Mesenchymal stem cell (in vitro differentiated cells and primary cell): ENCODE results near the gene COL4A1.

Experiments
- DNase-seq: peaks from one replicate; pipeline ENCODE4 v3.0.0-alpha.2; 2013
- H2AFZ ChIP-seq: one replicate; pipeline ENCODE4 v1.6.1; 2013; ENCODE audit warnings: low read depth, mild to moderate bottlenecking, control low read depth, inconsistent platforms, low read length, moderate library complexity
- H2AK5ac ChIP-seq: 2 replicates; pipeline ENCODE4 v1.6.1; 2013; ENCODE audit warnings: low read length, moderate library complexity, mild to moderate bottlenecking, inconsistent platforms; ENCODE audit not compliant: severe bottlenecking
- H2BK120ac ChIP-seq: one replicate; pipeline ENCODE4 v1.6.1; 2013; ENCODE audit warnings: low read depth, mild to moderate bottlenecking, inconsistent platforms, low read length, moderate library complexity
- H2BK12ac ChIP-seq, 2 experiments: one replicate each; pipeline ENCODE4 v1.6.1; 2013; ENCODE audit warnings: inconsistent platforms in 2 of 2, low read length in 2 of 2, mild to moderate bottlenecking in 2 of 2, moderate library complexity in 2 of 2, control low read depth in 1 of 2
- H2BK15ac ChIP-seq: one replicate; pipeline ENCODE4 v1.6.1; 2013; ENCODE audit warnings: mild to moderate bottlenecking, low read depth, inconsistent platforms; ENCODE audit not compliant: poor library complexity, severe bottlenecking
- H2BK5ac ChIP-seq: 2 replicates; pipeline ENCODE4 v1.6.1; 2013; ENCODE audit warnings: low read depth, mild to moderate bottlenecking, low read length, control low read depth, inconsistent platforms; ENCODE audit not compliant: poor library complexity, severe bottlenecking
- H3K14ac ChIP-seq, 2 experiments: one replicate each; pipeline ENCODE4 v1.6.1; 2013; ENCODE audit warnings: inconsistent platforms in 2 of 2, low read length in 2 of 2, control low read depth in 1 of 2, mild to moderate bottlenecking in 1 of 2, moderate library complexity in 1 of 2
- H3K18ac ChIP-seq, 2 experiments: one replicate each; pipeline ENCODE4 v1.6.1; 2013; ENCODE audit warnings: inconsistent platforms in 2 of 2, low read length in 2 of 2, control low read depth in 1 of 2, low read depth in 1 of 2, mild to moderate bottlenecking in 1 of 2
- H3K23ac ChIP-seq, 2 experiments: one replicate each; pipeline ENCODE4 v1.6.1; 2013; ENCODE audit warnings: inconsistent platforms in 2 of 2, low read length in 2 of 2, mild to moderate bottlenecking in 2 of 2, moderate library complexity in 2 of 2, control low read depth in 1 of 2
- H3K27ac ChIP-seq: 2 replicates; pipeline ENCODE4 v1.5.1; 2013; ENCODE audit warnings: mild to moderate bottlenecking, moderate library complexity, low read length, control low read depth, inconsistent platforms; ENCODE audit not compliant: poor library complexity, severe bottlenecking
- H3K27me3 ChIP-seq, 2 experiments: 2 replicates each; pipeline versions ENCODE4 v1.6.1 to v1.7.0; 2013; ENCODE audit warnings: low read length in 2 of 2, mild to moderate bottlenecking in 2 of 2, moderate library complexity in 2 of 2, control low read depth in 1 of 2, inconsistent platforms in 1 of 2; ENCODE audit not compliant: control insufficient read depth in 1 of 2, insufficient read depth in 1 of 2
- H3K36me3 ChIP-seq, 2 experiments: 2 replicates each; pipeline versions ENCODE4 v1.6.1 to v1.7.0; 2013; ENCODE audit warnings: low read length in 2 of 2, control low read depth in 1 of 2, inconsistent platforms in 1 of 2, low read depth in 1 of 2, mild to moderate bottlenecking in 1 of 2; ENCODE audit not compliant: insufficient read depth in 2 of 2, control insufficient read depth in 1 of 2
- H3K4ac ChIP-seq, 2 experiments: one replicate each; pipeline ENCODE4 v1.6.1; 2013; ENCODE audit warnings: inconsistent platforms in 2 of 2, low read length in 2 of 2, mild to moderate bottlenecking in 2 of 2, moderate library complexity in 2 of 2, control low read depth in 1 of 2, low read depth in 1 of 2
- H3K4me1 ChIP-seq: 2 replicates; pipeline ENCODE4 v1.6.1; 2013; ENCODE audit warnings: low read depth, low read length, control low read depth; ENCODE audit not compliant: control insufficient read depth, insufficient read depth
- H3K4me2 ChIP-seq: 2 replicates; pipeline ENCODE4 v1.6.1; 2013; ENCODE audit warnings: low read length, mild to moderate bottlenecking, inconsistent platforms; ENCODE audit not compliant: poor library complexity, severe bottlenecking
- H3K4me3 ChIP-seq, 2 experiments: 2 replicates each; pipeline versions ENCODE4 v1.5.1 to v1.7.0; 2013; ENCODE audit warnings: low read length in 2 of 2, mild to moderate bottlenecking in 2 of 2, control low read depth in 1 of 2, low read depth in 1 of 2; ENCODE audit not compliant: insufficient read depth in 1 of 2
- H3K79me1 ChIP-seq: replicated peaks from 2 replicates; pipeline ENCODE4 v1.6.1; 2013; ENCODE audit warnings: mild to moderate bottlenecking, control low read depth, low read length, inconsistent platforms; ENCODE audit not compliant: poor library complexity, severe bottlenecking
- H3K9ac ChIP-seq: 2 replicates; pipeline ENCODE4 v1.7.0; 2013; ENCODE audit warnings: mild to moderate bottlenecking, low read length, moderate library complexity
- H3K9me3 ChIP-seq: 2 replicates; pipeline ENCODE4 v1.7.0; 2013; ENCODE audit warnings: mild to moderate bottlenecking, low read length; ENCODE audit not compliant: control insufficient read depth
- H4K8ac ChIP-seq: one replicate; pipeline ENCODE4 v1.6.1; 2013; ENCODE audit warnings: inconsistent platforms, mild to moderate bottlenecking, low read length, moderate library complexity
- H4K91ac ChIP-seq: one replicate; pipeline ENCODE4 v1.6.1; 2013; ENCODE audit warnings: mild to moderate bottlenecking, low read length, inconsistent platforms
- WGBS: methylation state at CpG from one replicate; pipeline ENCODE4 v1.1.7; 2013; ENCODE audit warnings: mixed read lengths; 5-methylcytosine and 5-hydroxymethylcytosine counted together

Gene COL4A1

GRCh38 chr13:110294622-110295021 is 12.3 kb downstream of the COL4A1 start:
- Histone ChIP-seq H3K36me3 (peaks cover 0 to 47% of the 10 kb centered on the region in 2 experiments), H3K4ac (no peak overlapping the region), H3K4me3 (no peak overlapping the region), H3K79me1 (peaks cover 20% of the 10 kb centered on the region), H2BK15ac (no peak overlapping the region), H3K27me3 (no peaks in the 10 kb centered on the region), H2AK5ac (no peak overlapping the region), H3K9me3 (no peaks in the 10 kb centered on the region), H4K91ac (no peak overlapping the region), H3K4me2 (no peak overlapping the region), H2BK12ac (no peak overlapping the region), H3K4me1 (peaks cover 15% of the 10 kb centered on the region), H2BK5ac (no peak overlapping the region), H3K18ac (no peak overlapping the region), H2BK120ac (no peak overlapping the region), H4K8ac (no peak overlapping the region), H3K9ac (no peak overlapping the region), H3K14ac (no peak overlapping the region), H2AFZ (no peak overlapping the region), H3K27ac (no peak overlapping the region), H3K23ac (no peak overlapping the region)
- DNase-seq = no peak

- peak; percentile 61 for DNase-seq
- H3K4me3 ChIP-seq = no peak overlapping the region
- WGBS = 96% methylated on average over 3 of the region's 3 CpGs
- no peak overlapping the region for H2AFZ ChIP-seq
- no peak overlapping the region for H3K9ac ChIP-seq
- H3K23ac ChIP-seq = no peak overlapping the region
- H3K79me1 ChIP-seq = peaks cover 20% of the 10 kb centered on the region
- H3K27ac ChIP-seq = no peak overlapping the region
- no peak overlapping the region for H2BK120ac ChIP-seq
- no peak overlapping the region for H2BK15ac ChIP-seq
- H3K14ac ChIP-seq = no peak overlapping the region
- H3K4me2 ChIP-seq = no peak overlapping the region
- no peak overlapping the region for H2AK5ac ChIP-seq
- H3K27me3 ChIP-seq = no peaks in the 10 kb centered on the region
- H2BK5ac ChIP-seq = no peak overlapping the region
- H3K4ac ChIP-seq = no peak overlapping the region
- no peak overlapping the region for H4K8ac ChIP-seq
- H2BK12ac ChIP-seq = no peak overlapping the region
- no peaks in the 10 kb centered on the region for H3K9me3 ChIP-seq
- peaks cover 12% of the 10 kb centered on the region for H3K4me1 ChIP-seq
- peaks cover 0 to 47% of the 10 kb centered on the region in 2 experiments for H3K36me3 ChIP-seq
- peak overlapping the region; percentile 25 for H4K91ac ChIP-seq
- H3K18ac ChIP-seq = no peak overlapping the region
These were observed 12.8 kb downstream of the COL4A1 start for GRCh38 chr13:110294146-110294545.

GRCh38 chr13:110293649-110294048 is 13.3 kb downstream of the COL4A1 start:
- Histone ChIP-seq H2BK15ac (no peak overlapping the region), H2BK120ac (no peak overlapping the region), H2AK5ac (no peak overlapping the region), H3K4ac (no peak overlapping the region), H3K9me3 (no peaks in the 10 kb centered on the region), H3K79me1 (peaks cover 22% of the 10 kb centered on the region), H3K18ac (no peak overlapping the region), H3K14ac (no peak overlapping the region), H3K27ac (no peak overlapping the region), H3K9ac (no peak overlapping the region), H2BK5ac (no peak overlapping the region), H4K91ac (no peak overlapping the region), H3K4me2 (no peak overlapping the region), H3K36me3 (peaks cover 0 to 47% of the 10 kb centered on the region in 2 experiments), H3K4me3 (no peak overlapping the region), H3K27me3 (no peaks in the 10 kb centered on the region), H2BK12ac (no peak overlapping the region), H3K4me1 (peaks cover 7% of the 10 kb centered on the region), H4K8ac (no peak overlapping the region), H2AFZ (no peak overlapping the region), H3K23ac (no peak overlapping the region)
- DNase-seq = no peak
- 95% methylated on average over 3 of the region's 3 CpGs for WGBS

GRCh38 chr13:110293037-110293436 is 13.9 kb downstream of the COL4A1 start:
- H4K8ac ChIP-seq = no peak overlapping the region
- no peak overlapping the region for H4K91ac ChIP-seq
- peaks cover 5% of the 10 kb centered on the region for H3K4me1 ChIP-seq
- no peak overlapping the region for H3K18ac ChIP-seq
- H3K27me3 ChIP-seq = no peaks in the 10 kb centered on the region
- no peak overlapping the region for H3K14ac ChIP-seq
- H2AK5ac ChIP-seq = no peak overlapping the region
- H3K36me3 ChIP-seq = peaks cover 0 to 46% of the 10 kb centered on the region in 2 experiments
- H2BK5ac ChIP-seq = no peak overlapping the region
- H2BK15ac ChIP-seq = no peak overlapping the region
- no peak overlapping the region for H3K4ac ChIP-seq
- H3K23ac ChIP-seq = no peak overlapping the region
- H3K9me3 ChIP-seq = no peaks in the 10 kb centered on the region
- H3K4me3 ChIP-seq = no peak overlapping the region
- peaks cover 22% of the 10 kb centered on the region for H3K79me1 ChIP-seq
- H2BK120ac ChIP-seq = no peak overlapping the region
- no peak overlapping the region for H3K27ac ChIP-seq
- no peak overlapping the region for H2AFZ ChIP-seq
- DNase-seq = no peak
- H3K9ac ChIP-seq = no peak overlapping the region
- no peak overlapping the region for H3K4me2 ChIP-seq
- WGBS = 99% methylated on average over 6 of the region's 7 CpGs
- H2BK12ac ChIP-seq = no peak overlapping the region
